Measurements from ENCODE around the gene EEIG1. TPM values are rescaled to one million over a fixed set of nuclear protein-coding genes. Genes with fewer than 3 reads are reported as not detected.

The EEIG1 gene
- total and polyA plus RNA-seq, 2 of the 4 experiments (the other 2 are of a cell fraction), result 1.1 to 23.2 TPM

- Histone ChIP-seq H3K4me3 (ENCODE audit: insufficient read depth, low read depth, low read length) (no peak overlapping the region), H2AFZ (replicated peaks; ENCODE audit: low read length, poor library complexity) (no peak overlapping the region), H3K14ac (replicated peaks; ENCODE audit: low read depth, low read length) (no peak overlapping the region), H3K9me1 (ENCODE audit: insufficient read depth, low read length) (peaks cover 8% of the 10 kb centered on the region; the same call in 1 of the 2 replicates), H4K91ac (ENCODE audit: insufficient read depth, low read depth, low read length) (no peak overlapping the region), H2AK9ac (replicated peaks; ENCODE audit: low read depth, low read length, poor library complexity) (no peak overlapping the region), H4K5ac (ENCODE audit: low read depth, low read length) (no peak overlapping the region), H2BK15ac (ENCODE audit: low read depth, low read length) (no peak overlapping the region), H3K27me3 (ENCODE audit: control insufficient read depth, insufficient read depth, low read length) (no peaks in the 10 kb centered on the region), H2BK5ac (ENCODE audit: low read depth, low read length, poor library complexity, severe bottlenecking) (no peak overlapping the region), H3K9me3 (ENCODE audit: control insufficient read depth, insufficient read depth, low read length) (no peaks in the 10 kb centered on the region), H3K9ac (ENCODE audit: low read depth, low read length) (no peak overlapping the region), H2BK120ac (ENCODE audit: low read depth, low read length) (no peak overlapping the region), H3K4me1 (ENCODE audit: control insufficient read depth, insufficient read depth, low read length) (peaks cover 10% of the 10 kb centered on the region), H3K27ac (ENCODE audit: insufficient read depth, low read length) (no peak overlapping the region), H2BK20ac (ENCODE audit: low read depth, low read length) (no peak overlapping the region), H2AK5ac (ENCODE audit: low read depth, low read length) (no peak overlapping the region), H3K23ac (ENCODE audit: low read depth, low read length) (no peak overlapping the region), H4K8ac (ENCODE audit: low read depth in 2 of 2, low read length in 2 of 2) (no peak overlapping the region), H3K36me3 (ENCODE audit: control insufficient read depth, insufficient read depth, low read length) (no peaks in the 10 kb centered on the region), H3K79me1 (ENCODE audit: low read depth in 1 of 2, low read length in 2 of 2) (peaks cover 4 to 30% of the 10 kb centered on the region in 2 experiments), H4K20me1 (ENCODE audit: insufficient read depth, low read length) (peaks cover 24% of the 10 kb centered on the region), H3K56ac (ENCODE audit: extremely low read depth, insufficient read depth, low read length) (no peak overlapping the region), H3K18ac (ENCODE audit: low read depth, low read length) (no peak overlapping the region), H3K4ac (ENCODE audit: low read depth, low read length) (no peak overlapping the region), H3K4me2 (ENCODE audit: low read depth, low read length) (no peak overlapping the region)
- POLR2A ChIA-PET (ENCODE audit: unreplicated experiment), result no interaction called here
- dilution Hi-C loops (cut with HindIII; ENCODE audit: low sequenced_read_pairs, unreplicated experiment) (no loop called here), intact Hi-C loops (cut with micrococcal nuclease) (no loop called here), in situ Hi-C loops (cut with MboI; ENCODE audit: low sequenced_read_pairs) (no loop called here)
- no TSS peak for BruUV-seq (replicated peaks)
- TF ChIP-seq BHLHE40 (IDR thresholded peaks at IDR 0.05; ENCODE audit: low read depth, low read length) (no peak), RCOR1 (IDR thresholded peaks at IDR 0.05; ENCODE audit: insufficient replicate concordance, low read length) (no peak), ELK1 (IDR thresholded peaks at IDR 0.05; ENCODE audit: borderline replicate concordance, low read depth, low read length) (no peak), MXI1 (IDR thresholded peaks at IDR 0.05; ENCODE audit: borderline replicate concordance, low read depth, low read length) (no peak), POLR2A (IDR thresholded peaks at IDR 0.05; ENCODE audit: low read depth, low read length) (no peak), CTCF (conservative IDR thresholded peaks at IDR 0.05; ENCODE audit: low read depth, low read length) (no peak), CHD1 (IDR thresholded peaks at IDR 0.05; ENCODE audit: low read depth, low read length) (no peak), MAZ (IDR thresholded peaks at IDR 0.05; ENCODE audit: borderline replicate concordance, low read depth, low read length) (no peak), USF2 (IDR thresholded peaks at IDR 0.05; ENCODE audit: low read depth, low read length) (no peak), FOS (IDR thresholded peaks at IDR 0.05; ENCODE audit: low read depth, low read length) (no peak), SMC3 (IDR thresholded peaks at IDR 0.05; ENCODE audit: low read depth, low read length) (no peak), CEBPB (IDR thresholded peaks at IDR 0.05; ENCODE audit: low read depth, low read length) (no peak), MAFK (IDR thresholded peaks at IDR 0.05; ENCODE audit: low read depth, low read length) (no peak), RAD21 (IDR thresholded peaks at IDR 0.05; ENCODE audit: low read length) (no peak), RFX5 (IDR thresholded peaks at IDR 0.05; ENCODE audit: low read depth, low read length) (no peak)
- DNase-seq (no peak), ATAC-seq (ENCODE audit: low read depth) (no peak)
- no CpG with 5 or more reads among the region's 1 CpG for WGBS, 2 experiments (ENCODE audit: extremely low coverage in 2 of 2, insufficient read length in 1 of 2)
- CTCF ChIA-PET, result no interaction called here
Measured at GRCh38 chr9:127982912-127983311, 2.1 kb upstream of the EEIG1 start.
